Caco-2 (cell line): ENCODE measurements around the gene CACNA1G. TPM values are rescaled to one million over a fixed set of nuclear protein-coding genes. Genes with fewer than 3 reads are reported as not detected.

Experiments used
- BruUV-seq: library from RNA; stranded (reverse); fragments of 400-500 nt; replicated peaks from 2 replicates; lab custom pipeline; 2021; lab: Mats Ljungman, UMichigan
- CTCF ChIA-PET: fragments of 300-600 bp; sonication (Branson Sonifier 250); formaldehyde crosslinking; loops from one replicate; lab custom pipeline; 2022; ENCODE audit warnings: antibody characterized with exemption; lab: Charles Lee
- POLR2A ChIA-PET: fragments of 300-600 bp; sonication (Branson Sonifier 250); formaldehyde crosslinking; loops from one replicate; lab custom pipeline; 2022; ENCODE audit warnings: antibody characterized with exemption; lab: Charles Lee
- DNase-seq, 2 experiments: peaks; one replicate each; pipeline versions ENCODE4 v3.0.0 to v3.0.0-alpha.2; 2020 to 2022
- H3K27me3 ChIP-seq: replicated peaks from 2 replicates; pipeline ENCODE4 v1.6.0; 2011; ENCODE audit warnings: low read length; ENCODE audit not compliant: control insufficient read depth, insufficient read depth
- H3K36me3 ChIP-seq: 2 replicates; pipeline ENCODE4 v1.5.1; 2011; ENCODE audit warnings: low read length; ENCODE audit not compliant: control insufficient read depth, insufficient read depth
- H3K4me1 ChIP-seq: fragments of 250-450 bp; sonication (Bioruptor Pico); 2 replicates; pipeline ENCODE4 v1.5.1; 2020; ENCODE audit warnings: mild to moderate bottlenecking
- H3K4me3 ChIP-seq: 2 replicates; pipeline ENCODE4 v1.5.1; 2011; ENCODE audit warnings: low read depth, mild to moderate bottlenecking, control low read depth, low read length
- H3K9me3 ChIP-seq: fragments of 250-450 bp; sonication (Bioruptor Pico); 2 replicates; pipeline ENCODE4 v1.5.1; 2020; ENCODE audit warnings: mild to moderate bottlenecking, moderate library complexity
- H3K27ac Mint-ChIP-seq: one replicate; pipeline ENCODE4 v1.8.0; 2022; ENCODE audit warnings: mixed read lengths; ENCODE audit not compliant: unreplicated experiment
- H3K27me3 Mint-ChIP-seq: one replicate; pipeline ENCODE4 v1.8.0; 2022; ENCODE audit warnings: mixed read lengths; ENCODE audit not compliant: insufficient read depth, unreplicated experiment
- H3K36me3 Mint-ChIP-seq: one replicate; pipeline ENCODE4 v1.8.0; 2022; ENCODE audit warnings: mild to moderate bottlenecking, mixed read lengths; ENCODE audit not compliant: insufficient read depth, unreplicated experiment
- H3K4me1 Mint-ChIP-seq: one replicate; pipeline ENCODE4 v1.8.0; 2022; ENCODE audit warnings: low read depth, mixed read lengths; ENCODE audit not compliant: unreplicated experiment
- H3K4me3 Mint-ChIP-seq: one replicate; pipeline ENCODE4 v1.8.0; 2022; ENCODE audit warnings: mild to moderate bottlenecking, moderate library complexity, mixed read lengths; ENCODE audit not compliant: unreplicated experiment
- H3K9me3 Mint-ChIP-seq: one replicate; pipeline ENCODE4 v1.8.0; 2022; ENCODE audit warnings: mixed read lengths; ENCODE audit not compliant: unreplicated experiment
- intact Hi-C: fragments of 100-400 bp; cut with micrococcal nuclease; formaldehyde crosslinking; loops from one replicate; pipeline ENCODE4 v1.10.0; 2022; ENCODE audit not compliant: unreplicated experiment
- total RNA-seq: library from RNA; stranded (reverse); gene quantifications from 2 replicates; pipeline ENCODE4 v1.2.3, GENCODE V29; 2022
- TF ChIP-seq, protein P1 (sequence below), 2 experiments: fragments of 200-600 bp in 1 of 2; IDR thresholded peaks; 1 replicate in 1 of 2; 2 replicates in 1 of 2; pipeline versions ENCODE4 v1.5.1 to v1.8.0; 2011 to 2022; ENCODE audit warnings: antibody characterized with exemption in 1 of 2, control low read depth in 1 of 2, inconsistent platforms in 1 of 2, low read depth in 1 of 2, low read length in 1 of 2, mild to moderate bottlenecking in 1 of 2, moderate library complexity in 1 of 2; ENCODE audit not compliant: insufficient read depth in 1 of 2, severe bottlenecking in 1 of 2, unreplicated experiment in 1 of 2

CACNA1G gene
- total RNA-seq, 1 experiment from 2014 or later, result 1.4 TPM

DNA sequence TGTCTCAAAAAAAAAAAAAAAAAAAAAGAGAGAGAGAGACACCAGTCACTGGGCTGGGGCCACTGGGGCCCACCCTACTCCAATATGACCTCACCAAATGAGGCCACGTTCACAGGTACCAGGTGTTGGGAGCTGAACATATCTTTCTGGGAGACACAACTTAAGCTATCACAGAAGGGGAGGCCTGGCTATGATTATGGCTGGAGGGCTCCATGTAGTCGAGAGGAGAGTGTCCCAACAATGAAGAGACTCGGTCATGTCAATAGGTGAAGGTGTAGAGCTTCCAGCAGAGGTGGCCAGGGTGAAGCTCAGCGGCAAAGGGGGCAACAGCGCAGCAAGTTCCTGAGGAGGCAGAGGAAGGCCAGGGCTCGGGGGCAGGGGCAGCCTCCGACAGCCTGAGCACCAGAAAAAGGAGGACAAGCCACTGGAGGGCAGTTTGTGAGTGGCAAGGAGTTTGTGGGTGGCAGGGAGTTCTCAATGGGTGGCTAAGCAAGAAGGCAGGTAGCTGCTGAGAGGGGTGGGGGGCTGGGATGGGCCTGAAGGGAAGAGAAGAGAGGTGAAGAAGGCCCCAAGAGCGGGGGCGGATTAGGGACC, 102.2 kb downstream of the CACNA1G start:
- H3K9me3 ChIP-seq, result no peaks in the 10 kb centered on the region
- H3K4me3 ChIP-seq, result no peak overlapping the region
- peaks cover 36% of the 10 kb centered on the region for H3K4me1 ChIP-seq
- intact Hi-C loops, result no loop called here
- H3K36me3 Mint-ChIP-seq, result peaks cover 17% of the 10 kb centered on the region
- DNase-seq, result no peak
- no peak overlapping the region for H3K4me3 Mint-ChIP-seq
- H3K4me1 Mint-ChIP-seq, result peaks cover 55% of the 10 kb centered on the region
- no peaks in the 10 kb centered on the region for H3K36me3 ChIP-seq
- no peaks in the 10 kb centered on the region for H3K27me3 Mint-ChIP-seq
- no peaks in the 10 kb centered on the region for H3K9me3 Mint-ChIP-seq
- BruUV-seq, result no TSS peak
- peak overlapping the region; percentile 92 for H3K27ac Mint-ChIP-seq
- TF ChIP-seq, protein P1, sequence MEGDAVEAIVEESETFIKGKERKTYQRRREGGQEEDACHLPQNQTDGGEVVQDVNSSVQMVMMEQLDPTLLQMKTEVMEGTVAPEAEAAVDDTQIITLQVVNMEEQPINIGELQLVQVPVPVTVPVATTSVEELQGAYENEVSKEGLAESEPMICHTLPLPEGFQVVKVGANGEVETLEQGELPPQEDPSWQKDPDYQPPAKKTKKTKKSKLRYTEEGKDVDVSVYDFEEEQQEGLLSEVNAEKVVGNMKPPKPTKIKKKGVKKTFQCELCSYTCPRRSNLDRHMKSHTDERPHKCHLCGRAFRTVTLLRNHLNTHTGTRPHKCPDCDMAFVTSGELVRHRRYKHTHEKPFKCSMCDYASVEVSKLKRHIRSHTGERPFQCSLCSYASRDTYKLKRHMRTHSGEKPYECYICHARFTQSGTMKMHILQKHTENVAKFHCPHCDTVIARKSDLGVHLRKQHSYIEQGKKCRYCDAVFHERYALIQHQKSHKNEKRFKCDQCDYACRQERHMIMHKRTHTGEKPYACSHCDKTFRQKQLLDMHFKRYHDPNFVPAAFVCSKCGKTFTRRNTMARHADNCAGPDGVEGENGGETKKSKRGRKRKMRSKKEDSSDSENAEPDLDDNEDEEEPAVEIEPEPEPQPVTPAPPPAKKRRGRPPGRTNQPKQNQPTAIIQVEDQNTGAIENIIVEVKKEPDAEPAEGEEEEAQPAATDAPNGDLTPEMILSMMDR (IDR thresholded peaks at IDR 0.05; ENCODE audit: insufficient read depth in 1 of 2, low read depth in 1 of 2, low read length in 1 of 2, severe bottlenecking in 1 of 2, unreplicated experiment in 1 of 2), result no peak
- H3K27me3 ChIP-seq, result no peaks in the 10 kb centered on the region
- ChIA-PET POLR2A (interaction anchor here (1.1 to 1.3 kb wide), 2 partner anchors 27 to 35 kb away, joined by 3 to 5 read pairs; no protein-coding TSS in a partner anchor), CTCF (interaction anchor here (0.6 to 1.4 kb wide), 3 partner anchors 22 to 1011 kb away, joined by 4 to 8 read pairs (median 4); no protein-coding TSS in a partner anchor)

DNA sequence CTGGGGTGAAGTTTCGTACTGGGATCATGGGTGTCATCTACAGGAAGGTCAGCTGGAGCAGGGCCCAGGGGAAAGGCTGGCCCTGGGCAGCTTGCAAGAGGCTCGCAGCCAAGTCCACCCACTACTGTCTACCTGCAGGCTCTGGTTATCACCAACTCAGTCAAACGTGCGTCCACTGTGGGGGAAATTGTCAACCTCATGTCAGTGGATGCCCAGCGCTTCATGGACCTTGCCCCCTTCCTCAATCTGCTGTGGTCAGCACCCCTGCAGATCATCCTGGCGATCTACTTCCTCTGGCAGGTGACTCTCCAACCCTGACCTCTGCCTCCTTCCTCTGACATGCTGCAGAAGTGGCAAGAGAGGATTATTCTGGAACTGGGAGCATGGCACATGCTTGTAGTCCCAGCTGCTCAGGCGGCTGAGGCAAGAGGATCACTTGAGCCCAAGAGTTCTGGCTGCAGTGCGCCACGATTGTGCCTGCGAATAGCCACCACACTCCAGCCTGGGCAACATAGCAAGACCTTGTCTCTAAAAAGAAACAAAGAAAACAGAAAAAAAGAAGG, 103.4 kb downstream of the CACNA1G start:
- Mint-ChIP-seq H3K36me3 (peaks cover 17% of the 10 kb centered on the region), H3K9me3 (no peaks in the 10 kb centered on the region), H3K27ac (no peak overlapping the region), H3K27me3 (no peaks in the 10 kb centered on the region), H3K4me3 (no peak overlapping the region), H3K4me1 (peaks cover 54% of the 10 kb centered on the region)
- ChIA-PET CTCF (interaction anchor here (0.7 kb wide), 1 partner anchor 81 kb away, joined by 7 read pairs; no protein-coding TSS in a partner anchor), POLR2A (no interaction called here)
- Histone ChIP-seq H3K9me3 (no peaks in the 10 kb centered on the region), H3K4me1 (peaks cover 42% of the 10 kb centered on the region), H3K36me3 (no peaks in the 10 kb centered on the region), H3K4me3 (no peak overlapping the region), H3K27me3 (no peaks in the 10 kb centered on the region)
- no peak for DNase-seq
- intact Hi-C loops, result no loop called here
- no TSS peak for BruUV-seq
- TF ChIP-seq, protein P1 (IDR thresholded peaks at IDR 0.05; ENCODE audit: insufficient read depth in 1 of 2, low read depth in 1 of 2, low read length in 1 of 2, severe bottlenecking in 1 of 2, unreplicated experiment in 1 of 2), result no peak

DNA sequence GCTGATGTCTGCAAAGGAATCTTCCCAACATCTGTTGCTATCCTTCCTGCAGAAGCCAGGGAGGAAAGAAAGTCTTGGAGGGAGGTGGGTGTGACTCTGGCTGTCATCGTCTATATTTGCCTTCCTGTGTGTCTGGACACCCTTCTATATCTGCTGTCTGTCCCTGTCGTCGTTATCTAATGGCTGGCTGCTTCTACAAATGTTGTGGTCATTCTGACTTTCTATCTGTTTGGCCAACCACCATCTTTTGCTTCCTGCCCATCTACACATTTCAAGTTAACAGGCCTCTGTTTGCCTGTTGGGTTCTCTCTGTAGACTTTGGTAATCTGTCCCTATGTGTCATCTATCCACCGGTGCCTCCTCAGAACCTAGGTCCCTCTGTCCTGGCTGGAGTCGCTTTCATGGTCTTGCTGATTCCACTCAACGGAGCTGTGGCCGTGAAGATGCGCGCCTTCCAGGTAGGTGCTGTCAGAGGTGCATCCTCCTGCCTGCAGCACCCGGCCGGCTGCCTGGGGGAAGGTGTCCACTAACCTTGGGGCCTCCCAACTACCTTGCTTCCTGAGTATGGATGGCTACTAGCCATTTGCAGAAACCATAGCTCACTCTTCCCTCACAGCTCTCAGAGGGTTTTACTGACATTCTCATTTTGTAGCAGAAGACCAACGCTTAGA, 104.4 kb downstream of the CACNA1G start:
- Mint-ChIP-seq H3K27ac (no peak overlapping the region), H3K4me1 (peaks cover 54% of the 10 kb centered on the region), H3K4me3 (no peak overlapping the region), H3K36me3 (peaks cover 24% of the 10 kb centered on the region), H3K27me3 (no peaks in the 10 kb centered on the region), H3K9me3 (no peaks in the 10 kb centered on the region)
- intact Hi-C loops, result no loop called here
- DNase-seq, result no peak
- ChIA-PET CTCF (interaction anchor here (0.7 kb wide), 1 partner anchor 82 kb away, joined by 7 read pairs; no protein-coding TSS in a partner anchor), POLR2A (interaction anchor here (0.5 kb wide), 1 partner anchor 12 kb away, joined by 4 read pairs; no protein-coding TSS in a partner anchor)
- TF ChIP-seq, protein P1 (IDR thresholded peaks at IDR 0.05; ENCODE audit: insufficient read depth in 1 of 2, low read depth in 1 of 2, low read length in 1 of 2, severe bottlenecking in 1 of 2, unreplicated experiment in 1 of 2), result no peak
- no peaks in the 10 kb centered on the region for H3K9me3 ChIP-seq
- no peaks in the 10 kb centered on the region for H3K36me3 ChIP-seq
- BruUV-seq, result no TSS peak
- no peak overlapping the region for H3K4me3 ChIP-seq
- H3K4me1 ChIP-seq, result peaks cover 38% of the 10 kb centered on the region
- H3K27me3 ChIP-seq, result no peaks in the 10 kb centered on the region
